ENCODE results near the gene TMOD1. TPM values are rescaled to one million over a fixed set of nuclear protein-coding genes. Genes with fewer than 3 reads are reported as not detected.

TMOD1 gene
- total RNA-seq, 1 donor from 2014 or later, result 0.23 TPM

GRCh38 chr9:97553141-97553540 lies 51.7 kb downstream of the TMOD1 start:
- no peak for TF ChIP-seq CTCF (conservative IDR thresholded peaks at IDR 0.05)
- Mint-ChIP-seq H3K27ac (ENCODE audit: unreplicated experiment) (no peak overlapping the region), H3K4me3 (no peak overlapping the region), H3K9me3 (no peaks in the 10 kb centered on the region), H3K27me3 (ENCODE audit: low read depth) (peaks cover 19% of the 10 kb centered on the region), H3K36me3 (ENCODE audit: low read depth) (no peaks in the 10 kb centered on the region), H3K4me1 (no peaks in the 10 kb centered on the region)
- no peak for DNase-seq (ENCODE audit: low read depth, low spot score)

- no peak for TF ChIP-seq CTCF (conservative IDR thresholded peaks at IDR 0.05)
- H3K36me3 Mint-ChIP-seq (ENCODE audit: low read depth), result no peaks in the 10 kb centered on the region
- H3K27me3 Mint-ChIP-seq (ENCODE audit: low read depth), result peaks cover 19% of the 10 kb centered on the region
- no peaks in the 10 kb centered on the region for H3K4me1 Mint-ChIP-seq
- no peak overlapping the region for H3K27ac Mint-ChIP-seq (ENCODE audit: unreplicated experiment)
- H3K4me3 Mint-ChIP-seq, result no peak overlapping the region
- no peaks in the 10 kb centered on the region for H3K9me3 Mint-ChIP-seq
- DNase-seq (ENCODE audit: low read depth, low spot score), result no peak
These were observed 52.4 kb downstream of the TMOD1 start for GRCh38 chr9:97553841-97554240.

DNA sequence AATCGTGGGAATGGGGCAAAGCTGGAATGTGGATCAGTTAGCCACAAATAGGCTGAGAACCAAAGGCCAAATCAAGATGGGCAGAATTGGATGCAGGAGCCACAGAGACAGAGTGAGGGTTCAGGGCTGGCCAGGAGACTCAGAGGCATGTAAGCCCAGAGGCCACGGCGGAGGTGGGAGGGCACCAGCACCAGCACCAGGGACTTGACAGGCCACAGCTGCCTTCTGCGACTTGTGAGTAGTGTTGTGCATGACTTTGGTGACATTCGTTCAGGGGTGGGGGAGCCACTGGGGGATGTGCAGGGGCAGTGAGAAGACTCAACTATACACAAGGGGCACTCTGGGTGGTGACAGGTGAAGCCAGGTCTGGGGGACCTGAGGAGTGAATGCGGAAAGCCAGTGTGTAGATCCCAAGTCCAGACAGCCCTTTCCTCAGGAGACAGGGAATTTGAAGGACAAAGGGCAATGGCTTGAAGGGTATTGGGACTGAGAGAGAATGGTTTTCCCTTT lies 53.2 kb downstream of the TMOD1 start:
- Mint-ChIP-seq H3K27ac (ENCODE audit: unreplicated experiment) (no peak overlapping the region), H3K4me1 (no peaks in the 10 kb centered on the region), H3K9me3 (no peaks in the 10 kb centered on the region), H3K27me3 (ENCODE audit: low read depth) (peaks cover 19% of the 10 kb centered on the region), H3K36me3 (ENCODE audit: low read depth) (no peaks in the 10 kb centered on the region), H3K4me3 (no peak overlapping the region)
- no peak for DNase-seq (ENCODE audit: low read depth, low spot score)
- TF ChIP-seq CTCF (conservative IDR thresholded peaks at IDR 0.05), result no peak

GRCh38 chr9:97555164-97555563 lies 53.7 kb downstream of the TMOD1 start:
- Mint-ChIP-seq H3K9me3 (no peaks in the 10 kb centered on the region), H3K4me3 (no peak overlapping the region), H3K27me3 (ENCODE audit: low read depth) (peaks cover 20% of the 10 kb centered on the region), H3K36me3 (ENCODE audit: low read depth) (no peaks in the 10 kb centered on the region), H3K4me1 (no peaks in the 10 kb centered on the region), H3K27ac (ENCODE audit: unreplicated experiment) (no peak overlapping the region)
- no peak for TF ChIP-seq CTCF (conservative IDR thresholded peaks at IDR 0.05)
- no peak for DNase-seq (ENCODE audit: low read depth, low spot score)

GRCh38 chr9:97556036-97556720 lies 54.7 kb downstream of the TMOD1 start:
- no peak overlapping the region for H3K4me3 Mint-ChIP-seq
- no peaks in the 10 kb centered on the region for H3K9me3 Mint-ChIP-seq
- no peak for TF ChIP-seq CTCF (conservative IDR thresholded peaks at IDR 0.05)
- no peaks in the 10 kb centered on the region for H3K4me1 Mint-ChIP-seq
- no peak overlapping the region for H3K27ac Mint-ChIP-seq (ENCODE audit: unreplicated experiment)
- no peaks in the 10 kb centered on the region for H3K36me3 Mint-ChIP-seq (ENCODE audit: low read depth)
- peaks cover 17% of the 10 kb centered on the region for H3K27me3 Mint-ChIP-seq (ENCODE audit: low read depth)
- no peak for DNase-seq (ENCODE audit: low read depth, low spot score)

Measured in neural crest cell (in vitro differentiated cells).